ENCODE data around the gene FGF9. TPM values are rescaled to one million over a fixed set of nuclear protein-coding genes. Genes with fewer than 3 reads are reported as not detected.

Gene FGF9
- total and polyA plus RNA-seq, 2 of the 8 experiments (the other 6 are each of a cell fraction or from before 2014, with no cell fraction given), result 0.02 TPM; not detected in 1

DNA sequence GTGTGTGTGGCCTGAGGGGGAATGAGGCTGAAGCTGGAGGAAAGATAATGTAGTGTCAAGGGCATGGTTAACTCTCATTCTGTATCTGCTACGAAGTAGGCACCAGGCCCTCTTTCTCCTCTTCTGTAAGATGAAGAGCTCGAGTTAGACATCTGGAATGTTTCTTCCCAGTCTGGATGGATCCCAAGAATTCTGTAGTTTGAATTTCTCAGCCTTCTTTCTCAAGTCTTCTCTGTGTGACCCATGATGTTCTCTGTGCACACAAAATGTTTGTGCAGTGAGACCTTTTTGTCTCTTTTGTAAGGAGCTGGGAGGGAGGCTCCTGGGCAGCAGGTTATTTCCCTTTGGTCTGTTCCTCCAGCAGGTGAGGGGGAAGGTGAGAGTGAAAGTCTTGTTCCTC, 13.7 kb downstream of the FGF9 start:
- no peak overlapping the region for H4K5ac ChIP-seq (ENCODE audit: insufficient read length, low read depth, low read length)
- DNase-seq (ENCODE audit: low read depth in 1 of 2, low spot score in 2 of 2) (no peak), FAIRE-seq (no peak)
- H3K4me2 ChIP-seq (ENCODE audit: insufficient read depth in 1 of 2, low read depth in 2 of 2, low read length in 2 of 2), result no peak overlapping the region
- ChIA-PET POLR2A (ENCODE audit: partially characterized antibody) (no interaction called here), CTCF (ENCODE audit: partially characterized antibody) (interaction anchor here (0.7 kb wide), 1 partner anchor 165 kb away, joined by 3 read pairs; no protein-coding TSS in a partner anchor)
- no peaks in the 10 kb centered on the region for H3K36me3 ChIP-seq (ENCODE audit: control insufficient read depth in 2 of 4, insufficient read depth in 4 of 4, low read length in 3 of 4)
- no peaks in the 10 kb centered on the region; the same call in 1 of the 2 replicates for H3K79me1 ChIP-seq (ENCODE audit: low read depth, low read length)
- no peaks in the 10 kb centered on the region for H3K23me2 ChIP-seq (ENCODE audit: low read depth, low read length)
- no peak overlapping the region for H4K91ac ChIP-seq (replicated peaks; ENCODE audit: insufficient read length, low read length)
- H3K9me3 ChIP-seq (ENCODE audit: insufficient read depth in 2 of 2, low read depth in 1 of 2, low read length in 1 of 2), result no peaks in the 10 kb centered on the region
- no peak overlapping the region for H2BK5ac ChIP-seq (ENCODE audit: low read depth, low read length)
- H3K18ac ChIP-seq (ENCODE audit: extremely low read depth, low read length), result no peak overlapping the region
- 93% methylated on average over 2 of the region's 2 CpGs; no CpG with 5 or more reads in 1 of the 2 experiments for WGBS, 2 experiments (ENCODE audit: extremely low coverage in 1 of 2, insufficient coverage in 1 of 2, insufficient read length in 1 of 2, insufficient replicate concordance in 2 of 2, low coverage in 1 of 2, low lambda C conversion rate in 2 of 2, missing lambda C conversion rate in 1 of 2)
- H2AFZ ChIP-seq (ENCODE audit: low read length), result no peak overlapping the region
- no peak overlapping the region for H3K56ac ChIP-seq (replicated peaks; ENCODE audit: insufficient read length, low read depth, low read length)
- no peak overlapping the region for H2BK20ac ChIP-seq (ENCODE audit: low read length)
- H3K27me3 ChIP-seq (replicated peaks in 1 of 4; ENCODE audit: control insufficient read depth in 3 of 4, extremely low read depth in 1 of 4, insufficient read depth in 3 of 4, low read length in 3 of 4), result no peaks in the 10 kb centered on the region
- no peak overlapping the region for H3K4me3 ChIP-seq (ENCODE audit: extremely low read depth in 1 of 4, insufficient read depth in 2 of 4, low read depth in 3 of 4, low read length in 4 of 4)
- H3K27ac ChIP-seq (ENCODE audit: low read depth, low read length), result no peak overlapping the region
- no peak overlapping the region for H3K4ac ChIP-seq (replicated peaks; ENCODE audit: insufficient read length, low read depth, low read length)
- no peaks in the 10 kb centered on the region for H3K4me1 ChIP-seq (replicated peaks in 1 of 4; ENCODE audit: control insufficient read depth in 3 of 4, insufficient read depth in 4 of 4, low read length in 3 of 4)
- no peak overlapping the region for H2BK12ac ChIP-seq (ENCODE audit: low read depth, low read length)
- H3K14ac ChIP-seq (ENCODE audit: insufficient read length), result no peak overlapping the region
- no peak overlapping the region for H3K9ac ChIP-seq (replicated peaks in 1 of 4; ENCODE audit: extremely low read depth in 1 of 4, low read depth in 3 of 4, low read length in 3 of 4)
- no peaks in the 10 kb centered on the region for H3K79me2 ChIP-seq (ENCODE audit: control insufficient read depth in 1 of 2, insufficient read depth in 2 of 2, low read length in 2 of 2)
- H2BK120ac ChIP-seq (replicated peaks; ENCODE audit: low read depth, low read length), result no peak overlapping the region
- no peak overlapping the region for H4K8ac ChIP-seq (ENCODE audit: extremely low read depth, insufficient read depth, low read length)
- no peak overlapping the region for H3K23ac ChIP-seq (ENCODE audit: insufficient read length)
- H4K20me1 ChIP-seq (replicated peaks in 1 of 2; ENCODE audit: control insufficient read depth in 1 of 2, insufficient read depth in 2 of 2, low read length in 2 of 2), result no peaks in the 10 kb centered on the region
- H2AK5ac ChIP-seq (ENCODE audit: low read depth, low read length), result no peak overlapping the region
- H2BK15ac ChIP-seq (ENCODE audit: low read length), result no peak overlapping the region
- TF ChIP-seq TAF1 (IDR thresholded peaks at IDR 0.05; ENCODE audit: low read depth, low read length) (no peak), POLR2AphosphoS5 (IDR thresholded peaks at IDR 0.05; ENCODE audit: low read depth, low read length) (no peak), NRF1 (IDR thresholded peaks at IDR 0.05; ENCODE audit: low read depth, low read length) (no peak), KDM1A (IDR thresholded peaks at IDR 0.05; ENCODE audit: borderline replicate concordance, low read length) (no peak), TBP (IDR thresholded peaks at IDR 0.05; ENCODE audit: low read depth, low read length) (no peak), RBBP5 (IDR thresholded peaks at IDR 0.05; ENCODE audit: borderline replicate concordance, low read depth, low read length) (no peak), RNF2 (IDR thresholded peaks at IDR 0.05; ENCODE audit: borderline replicate concordance, low read depth, low read length, missing control alignments, poor library complexity, severe bottlenecking) (no peak), RXRA (IDR thresholded peaks at IDR 0.05; ENCODE audit: insufficient read depth, low read depth, low read length) (no peak)

Measured in H1 (cell line).